ENCODE measurements around the gene MSANTD4. TPM values are rescaled to one million over a fixed set of nuclear protein-coding genes. Genes with fewer than 3 reads are reported as not detected.
"Not testable (repeated sequence)": the region's sequence is repeated elsewhere in the genome, so short reads cannot be mapped to it uniquely, and the experiment has no call there.

MSANTD4 gene
- 10 to 100 TPM; 16.8 to 18.3 TPM for total RNA-seq
- 1 to 10 TPM; 4.1 to 6.2 (median 5.1) TPM for polyA plus RNA-seq
- 11.3 to 46.9 (median 33.1) reads per million in 6 experiments for total RNA-seq

DNA sequence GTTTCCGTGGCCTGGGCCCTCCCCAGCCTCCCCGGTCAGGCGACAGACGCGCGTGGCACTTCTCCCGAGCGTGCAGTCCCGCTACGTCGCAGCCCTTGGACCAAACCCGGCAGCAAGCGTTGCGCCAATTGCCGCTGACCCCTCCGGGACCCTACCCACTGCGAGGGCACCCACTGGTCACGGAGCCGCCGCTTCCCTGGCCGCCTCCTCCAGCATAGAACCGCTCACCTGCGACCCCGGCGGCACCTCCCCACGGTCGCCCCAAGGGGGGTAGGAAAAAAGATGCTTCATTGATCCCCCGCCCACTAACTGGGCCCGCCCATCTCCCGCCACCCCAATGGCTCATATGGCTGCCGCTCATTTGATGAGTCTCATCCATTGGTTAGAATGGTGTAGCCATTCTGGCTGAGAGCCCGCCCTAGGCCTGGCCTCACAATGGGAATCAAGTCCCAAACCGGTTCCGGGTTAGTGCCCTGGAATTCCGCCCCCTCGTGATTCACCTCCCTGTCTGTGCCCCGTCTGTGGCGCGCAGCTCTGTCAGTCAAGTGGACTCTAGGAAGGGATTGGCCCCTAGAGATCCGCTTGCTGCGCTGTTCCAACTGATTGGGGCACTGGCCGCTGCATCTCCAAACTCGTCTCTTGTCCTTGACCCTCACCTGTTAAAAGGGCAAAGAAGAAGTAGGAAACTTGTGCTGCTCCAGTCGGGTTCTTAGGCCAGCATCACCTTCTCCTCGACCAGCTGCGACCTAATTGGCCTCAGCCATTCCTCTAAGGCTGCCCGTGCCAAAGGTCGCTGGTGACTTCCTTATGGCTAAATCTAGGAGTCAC, at the start of gene MSANTD4:
MSANTD4 (minus strand) TSS at position 274 of the 828 bp plus-strand sequence. CDS start 11,323 bp downstream, outside the sequence.
- ATAC-seq, result peak; percentile 96 to 97
- peaks cover 0 to 3% (median 0%) of the 10 kb centered on the region in 5 donors for H3K27me3 Mint-ChIP-seq
- H3K36me3 Mint-ChIP-seq, result peaks cover 3 to 9% (median 6%) of the 10 kb centered on the region in 3 donors
- peak; percentile 82 to 98 (median 96) for DNase-seq
- peaks cover 0 to 9% (median 2%) of the 10 kb centered on the region in 9 donors for H3K9me3 Mint-ChIP-seq
- peaks cover 25 to 52% (median 46%) of the 10 kb centered on the region in 4 donors for H3K4me1 Mint-ChIP-seq
- POLR2A ChIA-PET, result interaction anchor here (1.0 to 1.2 kb wide), 3 partner anchors 10 to 56 kb away, joined by 3 to 5 read pairs (median 4); partner anchors contain the start of genes AASDHPPT and KBTBD3
- H3K27ac Mint-ChIP-seq, result peak within 1 kb of the TSS; percentile 81 to 95 (median 92)
- H3K4me3 Mint-ChIP-seq, result peak within 1 kb of the TSS; percentile 90 to 98 (median 95)

DNA sequence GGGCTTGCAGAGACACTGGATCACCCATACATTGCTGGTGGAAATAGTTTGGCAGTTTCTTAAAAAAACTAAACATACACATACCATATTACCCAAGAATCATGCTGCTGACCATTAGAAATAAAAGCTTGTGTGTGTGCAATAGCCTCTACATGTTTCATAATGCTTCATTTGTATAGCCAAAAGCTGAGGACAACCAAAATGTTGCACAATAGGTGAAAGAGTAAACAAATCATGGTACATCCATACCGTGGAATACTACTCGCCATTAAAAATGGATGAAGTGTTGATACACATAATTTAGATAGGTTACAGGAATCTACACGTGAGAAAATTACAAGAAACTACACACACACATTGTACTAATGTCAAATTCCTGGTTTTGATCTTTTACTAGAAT, 48.6 kb upstream of the MSANTD4 start:
- Mint-ChIP-seq H3K27me3 (no peaks in the 10 kb centered on the region), H3K4me3 (no peak overlapping the region), H3K9me3 (no peaks in the 10 kb centered on the region), H3K27ac (no peak overlapping the region), H3K36me3 (peaks cover 0 to 27% (median 17%) of the 10 kb centered on the region in 3 donors), H3K4me1 (peaks cover 10 to 34% (median 19%) of the 10 kb centered on the region in 4 donors)
- POLR2A ChIA-PET, result no interaction called here
- ATAC-seq, result no peak
- no peak for DNase-seq

DNA sequence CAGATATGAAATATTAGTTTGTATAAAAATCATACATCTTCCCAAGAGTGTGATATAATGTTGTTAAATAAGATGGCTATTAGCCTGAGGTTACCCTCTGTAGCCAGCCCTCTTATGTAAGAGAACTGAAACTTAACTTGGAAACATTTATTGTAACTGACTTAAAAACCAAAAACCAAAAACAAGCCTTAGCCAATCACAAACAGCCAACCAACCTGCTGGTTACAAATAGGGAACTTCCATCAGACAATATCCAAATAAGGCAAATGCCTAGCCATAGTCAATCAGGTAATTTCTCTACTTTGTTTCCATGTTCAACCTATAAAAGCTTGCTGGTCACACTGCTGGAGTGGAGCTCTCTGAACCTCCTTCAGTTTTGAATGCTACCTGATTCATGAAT, 41.0 kb upstream of the MSANTD4 start:
- Mint-ChIP-seq H3K4me1 (peaks cover 5 to 17% (median 12%) of the 10 kb centered on the region in 4 donors), H3K4me3 (no peak overlapping the region), H3K27ac (no peak overlapping the region), H3K36me3 (peaks cover 0 to 24% (median 20%) of the 10 kb centered on the region in 3 donors), H3K27me3 (no peaks in the 10 kb centered on the region), H3K9me3 (no peaks in the 10 kb centered on the region)
- ATAC-seq (no peak), DNase-seq (no peak)
- POLR2A ChIA-PET, result no interaction called here

DNA sequence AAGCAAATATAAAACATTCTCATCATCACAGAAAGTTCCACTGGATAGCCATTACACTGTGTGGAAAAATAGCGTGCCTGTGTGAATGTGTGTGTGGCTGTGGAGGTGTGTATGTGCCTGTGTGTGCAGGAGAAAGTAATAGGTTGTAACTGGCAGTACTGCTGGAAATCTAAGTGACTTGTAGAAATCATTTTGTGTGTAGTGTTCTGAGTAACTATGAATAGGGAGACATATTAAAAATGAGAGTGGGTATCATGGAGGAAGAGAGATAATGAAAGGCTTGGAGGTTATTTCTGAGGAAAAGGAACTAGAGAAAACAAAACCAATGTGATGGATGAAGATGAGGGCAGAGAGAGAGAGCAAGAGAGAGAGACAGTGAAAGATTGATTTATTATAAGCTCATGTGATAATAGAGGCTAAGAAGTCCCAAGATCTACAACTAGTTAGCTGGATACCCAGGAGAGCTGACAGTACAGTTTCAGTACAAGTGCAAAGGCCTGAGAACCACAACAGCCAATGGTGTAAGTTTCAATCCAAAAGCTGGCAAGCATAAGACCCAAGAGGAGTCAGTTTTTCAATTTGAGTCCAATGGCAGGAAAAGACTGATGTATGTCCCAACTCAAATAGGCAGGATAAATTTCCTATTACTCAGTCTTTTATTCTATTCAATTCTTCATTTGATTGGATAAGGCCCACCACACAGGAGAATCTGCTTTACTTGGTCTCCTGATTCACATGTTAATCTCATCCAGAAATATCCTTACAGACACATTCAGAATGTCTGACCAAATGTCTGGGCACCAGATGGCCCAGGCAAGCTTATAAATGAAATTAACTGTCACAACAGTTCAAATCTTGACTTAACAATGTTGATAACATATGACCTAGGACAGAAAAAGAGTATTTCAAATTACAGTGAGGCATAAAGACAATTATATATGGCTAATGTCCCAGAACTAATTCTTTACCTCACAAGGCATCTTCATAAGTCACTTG, 40.2 kb upstream of the MSANTD4 start:
- H3K4me3 Mint-ChIP-seq, result no peak overlapping the region
- peaks cover 0 to 27% (median 24%) of the 10 kb centered on the region in 3 donors for H3K36me3 Mint-ChIP-seq
- H3K27ac Mint-ChIP-seq, result peak overlapping the region in 1 of 10 donors; percentile 9
- no peak for DNase-seq
- ATAC-seq, result no peak
- peaks cover 5 to 15% (median 11%) of the 10 kb centered on the region in 4 donors for H3K4me1 Mint-ChIP-seq
- POLR2A ChIA-PET, result no interaction called here
- H3K9me3 Mint-ChIP-seq, result no peaks in the 10 kb centered on the region
- H3K27me3 Mint-ChIP-seq, result no peaks in the 10 kb centered on the region

DNA sequence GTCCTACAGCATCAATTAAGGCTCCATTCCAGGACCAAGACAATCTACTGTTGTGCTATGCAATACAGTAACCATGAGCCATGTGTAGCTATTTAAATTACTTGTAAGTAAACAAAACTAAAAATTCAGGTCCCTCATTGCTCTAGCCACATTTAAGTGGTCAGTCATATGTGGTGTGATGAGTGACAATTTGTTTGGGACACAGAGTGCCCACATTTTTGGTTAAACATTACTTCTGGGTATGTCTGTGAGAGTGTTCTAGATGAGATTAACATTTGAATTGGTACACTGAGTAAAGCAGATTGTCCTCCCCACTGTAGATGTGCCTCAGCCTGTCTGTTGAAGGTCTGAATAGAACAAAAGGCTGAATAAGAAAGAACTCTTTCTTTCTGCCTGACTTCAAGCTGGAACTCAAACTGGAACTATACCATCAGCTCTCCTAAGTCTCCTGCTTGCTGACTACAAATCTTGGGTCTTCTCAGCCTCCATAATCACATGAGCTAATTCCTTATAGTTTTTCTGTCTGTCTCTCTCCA, 39.3 kb upstream of the MSANTD4 start:
- POLR2A ChIA-PET, result no interaction called here
- Mint-ChIP-seq H3K4me1 (peaks cover 8 to 16% (median 11%) of the 10 kb centered on the region in 4 donors), H3K9me3 (no peaks in the 10 kb centered on the region), H3K27ac (peak overlapping the region in 2 of 10 donors; percentile 53 to 78), H3K27me3 (no peaks in the 10 kb centered on the region), H3K4me3 (no peak overlapping the region), H3K36me3 (peaks cover 0 to 30% (median 27%) of the 10 kb centered on the region in 3 donors)
- no peak for ATAC-seq
- no peak for DNase-seq

DNA sequence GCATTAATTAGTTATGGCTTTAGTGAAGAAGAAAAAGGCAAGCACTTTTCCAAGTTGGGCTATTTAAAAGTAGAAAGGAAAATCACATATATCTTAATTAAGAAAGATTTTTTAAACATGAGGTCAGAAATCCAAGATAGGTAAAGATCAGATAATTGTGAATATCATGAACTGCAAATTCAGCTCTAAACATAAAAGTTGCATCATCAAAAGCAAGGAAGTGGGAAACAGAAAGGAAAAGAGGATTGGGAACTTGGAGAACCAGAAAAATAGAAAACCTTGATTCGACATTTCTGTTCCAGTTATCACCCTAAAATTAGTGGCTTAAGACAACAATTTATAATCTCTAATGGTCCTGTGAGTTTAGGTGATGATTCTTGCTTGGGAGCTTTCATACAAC, 37.6 kb upstream of the MSANTD4 start:
- Mint-ChIP-seq H3K27me3 (no peaks in the 10 kb centered on the region), H3K27ac (no peak overlapping the region), H3K36me3 (peaks cover 0 to 26% (median 23%) of the 10 kb centered on the region in 3 donors), H3K4me1 (peaks cover 5 to 13% (median 9%) of the 10 kb centered on the region in 4 donors), H3K4me3 (no peak overlapping the region), H3K9me3 (no peaks in the 10 kb centered on the region)
- no peak for DNase-seq
- POLR2A ChIA-PET, result no interaction called here
- no peak for ATAC-seq

DNA sequence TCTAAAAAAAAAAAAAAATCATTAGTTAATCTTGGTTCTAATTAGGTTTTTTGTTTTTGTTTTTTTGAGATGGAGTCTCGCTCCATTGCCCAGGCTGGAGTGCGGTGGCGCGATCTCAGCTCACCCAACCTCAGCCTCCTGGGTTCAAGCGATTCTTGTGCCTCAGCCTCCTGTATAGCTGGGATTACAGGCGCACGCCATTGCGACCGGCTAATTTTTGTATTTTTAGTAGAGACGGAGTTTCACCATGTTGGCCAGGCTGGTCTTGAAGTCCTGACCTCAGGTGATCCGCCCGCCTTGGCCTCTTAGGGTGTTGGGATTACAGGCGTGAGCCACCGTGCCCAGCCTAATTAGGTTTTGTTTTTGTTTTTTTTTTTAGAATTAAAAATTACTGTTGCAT, 36.3 kb upstream of the MSANTD4 start:
- not testable (repeated sequence) for H3K27me3 Mint-ChIP-seq, H3K27ac Mint-ChIP-seq
- H3K36me3 Mint-ChIP-seq, result peaks cover 0 to 24% (median 23%) of the 10 kb centered on the region in 3 donors

DNA sequence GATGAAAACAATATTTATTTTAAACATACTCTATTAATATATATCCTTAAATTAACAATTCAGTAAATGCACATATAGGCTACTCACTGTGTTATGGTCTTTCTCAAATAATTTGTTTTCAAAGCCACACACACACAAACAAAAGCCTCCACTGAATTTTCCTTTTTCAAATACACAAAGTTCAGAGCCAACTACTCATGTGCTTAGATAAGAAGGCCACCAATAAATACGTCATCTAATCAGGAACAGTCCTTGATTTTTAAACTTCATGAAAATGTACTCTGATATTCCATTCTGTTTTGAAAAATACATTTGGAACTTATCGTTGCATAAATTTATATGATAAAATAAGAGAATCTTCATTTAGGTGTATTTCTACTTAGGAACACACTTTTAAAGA, 29.1 kb upstream of the MSANTD4 start:
- no peak overlapping the region for H3K27ac Mint-ChIP-seq
- peaks cover 0 to 2% (median 2%) of the 10 kb centered on the region in 3 donors for H3K36me3 Mint-ChIP-seq
- H3K4me3 Mint-ChIP-seq, result no peak overlapping the region
- POLR2A ChIA-PET, result no interaction called here
- no peaks in the 10 kb centered on the region for H3K9me3 Mint-ChIP-seq
- ATAC-seq, result no peak
- DNase-seq, result no peak
- H3K4me1 Mint-ChIP-seq, result no peaks in the 10 kb centered on the region
- no peaks in the 10 kb centered on the region for H3K27me3 Mint-ChIP-seq

More for the DNA sequence above, 36.3 kb upstream of the MSANTD4 start:
- ATAC-seq, H3K9me3 Mint-ChIP-seq, DNase-seq, POLR2A ChIA-PET, H3K4me3 Mint-ChIP-seq: not testable (repeated sequence)
- H3K4me1 Mint-ChIP-seq, result peaks cover 5 to 13% (median 9%) of the 10 kb centered on the region in 4 donors

DNA sequence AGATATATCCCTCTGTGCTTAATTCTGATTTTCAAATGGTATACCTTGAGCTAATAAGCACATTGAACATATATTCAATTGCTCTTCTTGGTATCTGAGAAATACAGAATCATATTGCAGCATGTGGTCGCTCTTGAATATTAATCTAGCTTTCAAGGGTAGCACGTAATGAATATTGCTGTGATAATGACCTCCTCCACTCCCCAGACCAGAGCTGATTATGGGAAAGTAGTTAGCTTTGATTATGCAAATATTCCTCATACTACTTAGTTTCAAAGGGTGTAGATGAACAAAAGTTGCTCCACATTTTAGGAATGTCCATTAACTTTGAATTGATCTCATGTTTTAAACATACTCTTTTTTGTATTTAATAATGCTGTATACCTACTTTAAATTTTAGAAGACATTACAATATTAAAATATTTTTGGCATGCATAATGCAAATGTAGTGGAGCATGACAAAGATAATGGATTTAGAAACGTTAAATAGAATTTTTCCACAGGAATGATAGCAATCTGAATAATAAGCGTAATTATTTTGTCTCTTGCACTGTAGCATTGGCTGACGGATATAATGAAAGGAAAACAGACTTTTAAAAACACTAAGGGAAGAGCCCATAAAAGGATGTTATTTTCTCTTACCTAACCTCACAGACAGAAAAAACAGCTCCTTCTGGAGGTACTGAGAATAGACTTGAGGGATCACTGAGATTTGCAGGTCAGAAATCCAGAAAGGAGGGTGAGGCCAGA, 27.9 kb upstream of the MSANTD4 start:
- Mint-ChIP-seq H3K36me3 (peaks cover 0 to 2% (median 0%) of the 10 kb centered on the region in 3 donors), H3K27ac (no peak overlapping the region), H3K4me3 (no peak overlapping the region), H3K9me3 (no peaks in the 10 kb centered on the region), H3K4me1 (no peaks in the 10 kb centered on the region), H3K27me3 (peaks cover 0 to 4% (median 0%) of the 10 kb centered on the region in 5 donors)
- DNase-seq (no peak), ATAC-seq (no peak)
- POLR2A ChIA-PET, result no interaction called here

DNA sequence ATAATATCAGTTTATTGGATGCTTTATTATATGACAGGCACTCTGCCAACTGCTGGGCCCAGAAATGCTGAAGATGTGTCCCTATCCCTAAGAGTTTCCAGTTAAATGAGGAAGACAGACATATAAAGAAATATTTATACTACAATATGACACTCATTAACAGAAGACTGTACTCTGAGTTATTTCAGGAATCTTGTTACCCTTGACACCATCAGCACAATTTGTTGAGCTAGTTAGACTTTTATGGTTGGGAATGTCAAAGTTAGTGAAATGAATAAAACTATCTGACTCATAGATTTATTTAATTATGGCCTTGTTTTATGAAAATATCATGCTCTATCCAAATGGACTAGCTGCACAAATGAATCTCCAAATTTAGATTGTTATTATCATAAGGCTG, 25.6 kb upstream of the MSANTD4 start:
- DNase-seq (no peak), ATAC-seq (no peak)
- Mint-ChIP-seq H3K9me3 (no peaks in the 10 kb centered on the region), H3K36me3 (no peaks in the 10 kb centered on the region), H3K4me3 (no peak overlapping the region), H3K27me3 (peaks cover 0 to 11% (median 7%) of the 10 kb centered on the region in 5 donors), H3K27ac (no peak overlapping the region), H3K4me1 (no peaks in the 10 kb centered on the region)
- POLR2A ChIA-PET, result no interaction called here

DNA sequence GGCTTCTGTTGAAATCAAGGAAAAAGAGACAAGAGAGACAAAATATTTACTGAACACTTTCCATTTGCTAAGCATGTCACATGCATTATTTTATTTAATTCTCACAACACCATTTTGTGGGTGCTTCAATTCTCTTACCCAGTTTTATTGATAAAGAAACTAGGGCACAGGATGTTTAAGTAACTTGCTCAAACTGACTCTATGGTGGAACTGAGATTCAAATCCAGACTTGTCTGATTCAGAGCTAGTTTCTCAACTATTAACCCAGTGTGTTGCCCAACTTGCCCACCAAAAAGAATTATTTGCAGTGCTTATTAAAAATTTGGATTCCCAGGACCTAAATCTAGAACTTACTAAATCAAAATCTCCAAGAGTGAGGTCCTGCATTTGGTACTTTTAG, 21.5 kb upstream of the MSANTD4 start:
- Mint-ChIP-seq H3K36me3 (no peaks in the 10 kb centered on the region), H3K4me3 (no peak overlapping the region), H3K27me3 (peaks cover 9 to 41% (median 14%) of the 10 kb centered on the region in 5 donors), H3K4me1 (no peaks in the 10 kb centered on the region), H3K9me3 (peaks cover 0 to 3% (median 0%) of the 10 kb centered on the region in 9 donors), H3K27ac (no peak overlapping the region)
- DNase-seq, result no peak
- ATAC-seq, result no peak
- POLR2A ChIA-PET, result no interaction called here

All from naive thymus-derived CD8-positive, alpha-beta T cell (primary cell).